HG02588 (cell line): ENCODE results near the gene CRIM1.

ENCODE experiments used
- ATAC-seq: cut with Tn5 transposase; IDR thresholded peaks from one replicate; pipeline ENCODE4 v1.9.1; 2021; ENCODE audit warnings: mild to moderate bottlenecking, moderate library complexity; ENCODE audit not compliant: unreplicated experiment

CRIM1 gene

DNA sequence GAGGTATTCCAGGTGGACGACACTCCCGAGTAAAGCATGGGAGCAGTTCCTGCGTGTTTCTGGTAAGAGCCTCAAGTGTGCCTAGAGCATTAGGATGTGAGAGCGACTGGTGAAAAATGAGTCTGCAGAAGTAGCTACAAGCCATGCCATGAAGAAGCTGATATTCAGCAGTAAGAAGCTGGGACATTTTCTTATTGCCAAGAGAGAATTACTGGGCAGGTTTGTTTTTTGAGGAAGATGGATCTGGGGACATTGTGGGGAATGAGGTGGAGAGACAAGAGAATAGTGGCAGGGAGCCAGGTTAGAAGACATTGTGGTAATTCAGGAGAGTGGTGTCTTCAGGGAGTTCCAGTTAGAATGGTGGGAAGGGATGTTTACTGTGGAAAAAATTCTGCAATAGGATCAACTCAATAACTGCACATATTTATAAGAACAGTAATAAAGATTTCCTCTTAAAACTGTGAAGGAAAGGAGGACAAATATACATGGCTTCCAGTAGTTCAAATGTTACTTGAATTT lies 38.2 kb downstream of the CRIM1 start:
- no peak for ATAC-seq

GRCh38 chr2:36394804-36395203 lies 39.2 kb downstream of the CRIM1 start:
- no peak for ATAC-seq

DNA sequence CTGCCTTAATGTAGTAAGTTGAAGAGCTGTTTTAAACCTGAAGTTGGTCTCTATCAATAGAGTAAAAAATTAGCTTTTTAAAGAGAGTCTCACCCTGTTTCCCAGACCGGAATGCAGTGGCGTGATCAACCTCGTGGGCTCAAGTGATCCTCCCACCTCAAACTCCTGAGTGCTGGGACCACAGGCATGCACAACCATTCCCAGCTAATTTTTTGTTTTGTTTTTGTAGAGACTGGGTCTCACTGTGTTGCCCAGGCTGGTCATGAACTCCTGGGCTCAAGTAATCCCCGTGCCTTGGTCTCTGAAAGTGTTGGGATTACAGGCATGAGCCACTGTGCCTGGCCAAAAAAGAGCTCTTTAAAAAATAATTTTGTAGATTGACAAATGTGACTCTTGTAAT lies 40.3 kb downstream of the CRIM1 start:
- no peak for ATAC-seq

DNA sequence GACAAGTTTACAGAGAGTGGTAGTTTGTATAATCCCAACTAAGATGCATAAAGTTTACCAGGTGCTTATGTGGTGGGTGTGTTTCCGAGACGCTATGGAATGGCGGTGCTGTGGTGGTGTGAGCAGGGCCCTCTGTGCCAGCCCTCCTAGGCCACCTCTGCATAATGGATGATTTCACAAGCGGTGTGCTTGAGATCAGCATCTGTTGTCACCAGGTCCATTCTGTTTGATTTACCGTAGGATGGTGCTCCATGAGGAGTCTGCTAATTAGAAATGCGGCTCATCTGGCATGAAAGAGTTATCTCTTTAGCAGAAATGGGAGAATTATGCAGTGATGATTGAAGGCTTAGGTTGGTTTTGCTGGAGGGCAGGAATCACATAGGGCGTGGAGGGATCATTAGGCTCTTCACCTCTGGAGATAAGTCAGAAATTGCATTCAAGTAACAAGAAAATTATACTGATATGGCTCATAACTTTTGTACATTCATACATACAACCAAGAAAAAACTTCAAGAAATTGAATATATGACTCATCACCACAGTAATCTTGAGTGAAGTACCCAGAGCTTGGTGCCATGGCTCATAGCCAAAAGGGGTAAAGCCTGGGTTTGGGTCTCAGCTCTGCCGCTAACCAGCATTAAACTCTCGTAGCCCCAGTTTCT lies 41.4 kb downstream of the CRIM1 start:
- ATAC-seq, result no peak

- ATAC-seq, result no peak
Observed at GRCh38 chr2:36397728-36398413, 42.3 kb downstream of the CRIM1 start.

DNA sequence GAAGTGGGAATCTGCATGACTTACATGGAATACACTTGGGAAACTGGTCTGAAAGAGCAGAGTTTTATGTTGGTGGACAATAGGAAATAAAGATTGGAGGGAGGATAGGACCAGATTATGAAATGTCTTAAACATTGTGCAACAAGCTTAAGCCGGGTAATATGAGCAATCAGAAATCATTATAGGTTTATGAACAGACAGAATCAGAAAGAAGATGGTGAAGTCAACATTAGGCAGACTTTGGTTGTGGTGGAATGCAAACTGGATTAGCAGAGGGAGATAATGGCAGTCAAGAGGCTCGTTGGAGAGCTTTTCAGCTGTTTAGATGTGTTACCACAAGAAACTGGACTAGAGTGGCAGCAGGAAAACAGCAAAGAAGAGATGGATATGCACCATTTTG lies 43.5 kb downstream of the CRIM1 start:
- no peak for ATAC-seq

- no peak for ATAC-seq
Observed at GRCh38 chr2:36403675-36404230, 48.2 kb downstream of the CRIM1 start.

DNA sequence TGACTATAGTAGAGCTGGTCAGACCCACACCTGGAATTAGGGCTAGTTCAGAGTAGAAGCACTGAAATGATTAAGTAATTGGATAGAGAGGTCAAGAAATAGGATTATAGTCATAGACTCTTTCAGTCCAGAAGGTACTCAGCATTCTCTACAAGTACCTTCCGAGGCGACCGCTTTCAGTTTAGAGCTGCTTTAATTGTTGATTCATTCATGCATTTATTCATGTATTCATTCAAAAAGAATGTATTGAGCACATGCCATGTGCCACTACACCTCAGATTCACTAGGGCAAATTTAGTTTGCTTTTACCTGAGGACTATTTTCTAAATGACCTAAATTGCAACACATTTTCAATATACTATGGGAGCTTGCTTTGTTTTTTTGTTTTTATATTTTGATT lies 48.7 kb downstream of the CRIM1 start:
- ATAC-seq, result no peak

DNA sequence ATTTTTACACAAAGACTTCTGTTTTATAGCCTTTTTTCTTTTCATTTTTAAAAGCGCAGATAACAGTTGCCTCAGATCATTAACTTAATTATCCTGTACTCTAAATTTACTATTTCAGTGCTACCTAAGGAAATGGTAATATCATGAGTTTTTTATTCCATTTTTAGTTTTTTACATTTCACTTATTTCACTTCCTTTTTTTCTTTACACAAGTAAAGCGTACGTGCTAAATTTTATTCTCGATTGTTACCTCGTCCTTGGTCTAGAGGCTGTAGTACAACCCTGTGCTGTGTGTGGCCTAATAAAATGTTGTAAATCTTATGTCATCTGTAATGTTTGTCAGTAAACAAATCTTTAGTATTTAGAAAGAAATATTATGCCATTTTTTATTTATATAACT lies 49.2 kb downstream of the CRIM1 start:
- peak; percentile 64 for ATAC-seq

DNA sequence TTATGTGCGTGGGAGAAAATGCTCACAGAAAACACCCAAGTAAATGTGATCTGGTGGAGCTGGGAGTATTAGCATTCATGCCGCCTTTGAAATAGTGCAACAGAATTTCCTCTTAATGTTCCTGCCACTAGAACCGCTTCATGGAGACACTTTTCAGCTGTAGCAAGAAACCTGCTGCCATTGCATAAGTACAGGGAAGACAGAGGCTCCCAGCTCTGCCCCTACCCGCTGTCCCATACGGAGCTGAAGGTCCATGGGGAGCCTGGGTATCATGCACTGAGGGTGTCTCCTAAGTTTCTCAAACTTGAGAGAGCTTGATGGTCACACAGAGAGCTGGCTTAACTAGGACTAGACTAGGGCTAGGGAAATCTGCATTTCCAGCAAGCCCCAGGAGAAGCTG lies 49.6 kb downstream of the CRIM1 start:
- ATAC-seq, result no peak

DNA sequence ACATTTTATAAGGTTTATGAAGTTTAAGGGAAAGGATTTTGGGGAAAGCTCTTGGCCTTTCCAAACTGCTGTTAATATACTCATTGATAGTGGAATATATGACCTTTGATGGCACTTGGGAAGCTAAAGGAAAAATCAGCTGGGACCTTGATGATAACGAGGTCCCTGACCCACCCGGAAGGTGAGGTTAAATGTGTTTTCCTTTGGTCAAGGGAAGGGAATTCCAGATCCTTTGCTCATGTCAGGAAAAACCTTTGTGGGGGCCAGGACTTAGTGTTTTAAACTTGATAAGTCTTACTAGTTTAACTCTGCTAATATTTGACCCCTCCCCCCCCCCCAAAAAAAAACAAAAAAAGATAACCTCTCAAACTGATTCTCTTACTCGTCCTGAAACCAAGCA lies 50.7 kb downstream of the CRIM1 start:
- no peak for ATAC-seq

DNA sequence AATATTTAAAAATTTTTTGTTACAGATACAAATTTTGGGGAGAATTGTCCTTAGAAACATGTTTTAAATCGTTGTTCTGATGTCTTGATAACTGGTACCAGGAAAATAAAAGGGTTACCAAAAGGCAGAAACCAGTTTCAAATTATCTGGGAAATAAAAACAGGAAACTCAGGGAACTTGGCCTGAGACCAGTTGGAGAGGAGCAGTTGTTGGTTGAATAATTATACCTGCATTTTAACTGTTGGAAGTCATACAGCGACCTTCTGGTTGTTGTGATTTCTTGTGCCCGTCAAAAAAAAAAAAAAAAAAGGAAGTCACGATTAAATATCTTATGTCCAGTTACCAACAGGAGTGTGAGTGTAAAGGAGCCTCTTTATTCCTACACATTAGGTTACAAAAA lies 51.8 kb downstream of the CRIM1 start:
- no peak for ATAC-seq

DNA sequence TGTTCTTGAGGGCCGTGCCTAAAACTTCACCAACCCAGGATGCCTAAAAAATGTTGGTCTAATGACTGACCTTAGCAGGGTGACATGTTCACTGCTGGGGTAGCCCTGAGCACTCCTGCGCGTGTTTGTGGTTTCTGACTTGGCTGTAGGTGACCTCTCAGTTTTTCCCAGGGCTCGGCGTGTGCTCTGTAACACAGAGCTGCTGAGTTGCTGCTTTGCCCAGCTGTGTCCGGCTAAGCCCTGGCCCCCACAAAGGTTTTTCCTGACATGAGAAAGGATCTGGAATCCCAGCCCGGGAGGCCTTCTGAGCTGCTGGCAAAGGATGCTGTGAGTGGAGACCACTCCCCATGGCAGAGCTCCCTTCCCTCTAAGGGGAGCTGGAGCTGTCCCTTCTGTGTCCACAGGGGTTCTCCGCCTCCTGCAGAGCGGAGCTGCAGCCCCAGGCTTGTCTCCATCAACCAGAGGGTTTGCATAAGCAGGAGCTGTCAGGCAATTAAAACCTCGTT lies 52.7 kb downstream of the CRIM1 start:
- no peak for ATAC-seq

GRCh38 chr2:36409335-36409734 lies 53.8 kb downstream of the CRIM1 start:
- no peak for ATAC-seq

DNA sequence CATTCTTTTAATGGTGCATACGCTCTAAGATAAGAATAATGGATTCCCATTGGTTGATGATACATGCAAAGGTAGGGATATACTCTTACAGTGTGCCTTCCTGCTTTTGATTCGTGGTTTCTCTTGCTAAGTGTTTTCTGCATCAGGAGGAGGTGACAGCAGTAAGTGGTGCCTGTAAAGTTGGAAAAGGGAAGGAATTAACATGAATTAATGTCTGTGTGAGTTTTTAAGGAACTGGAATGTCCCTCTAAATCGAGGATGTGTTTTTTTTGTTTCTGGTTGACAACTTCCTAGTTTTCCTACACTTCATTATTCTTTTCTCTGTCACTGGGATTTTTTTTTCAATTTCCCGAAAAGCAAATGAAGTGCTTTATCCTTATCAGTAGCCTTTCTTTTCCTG lies 54.4 kb downstream of the CRIM1 start:
- no peak for ATAC-seq

DNA sequence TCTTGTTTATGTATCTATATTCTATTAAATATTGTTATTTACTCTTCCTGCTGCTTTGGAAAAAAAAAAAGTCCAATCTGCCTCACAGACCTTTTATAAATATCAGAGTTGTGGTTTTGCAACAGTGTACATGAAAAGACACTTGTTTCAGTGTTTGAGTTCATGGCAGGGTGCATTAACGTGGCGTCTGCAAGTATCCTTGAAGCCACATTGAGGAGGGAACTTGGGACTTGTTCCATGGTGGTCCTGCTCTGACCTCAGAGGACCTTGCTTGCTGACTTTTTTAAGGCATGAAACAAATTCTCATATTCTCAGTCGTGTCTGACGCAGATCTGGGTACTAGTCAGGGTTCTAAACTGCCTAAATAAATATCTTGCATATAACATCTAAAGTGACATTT lies 55.1 kb downstream of the CRIM1 start:
- ATAC-seq, result no peak

DNA sequence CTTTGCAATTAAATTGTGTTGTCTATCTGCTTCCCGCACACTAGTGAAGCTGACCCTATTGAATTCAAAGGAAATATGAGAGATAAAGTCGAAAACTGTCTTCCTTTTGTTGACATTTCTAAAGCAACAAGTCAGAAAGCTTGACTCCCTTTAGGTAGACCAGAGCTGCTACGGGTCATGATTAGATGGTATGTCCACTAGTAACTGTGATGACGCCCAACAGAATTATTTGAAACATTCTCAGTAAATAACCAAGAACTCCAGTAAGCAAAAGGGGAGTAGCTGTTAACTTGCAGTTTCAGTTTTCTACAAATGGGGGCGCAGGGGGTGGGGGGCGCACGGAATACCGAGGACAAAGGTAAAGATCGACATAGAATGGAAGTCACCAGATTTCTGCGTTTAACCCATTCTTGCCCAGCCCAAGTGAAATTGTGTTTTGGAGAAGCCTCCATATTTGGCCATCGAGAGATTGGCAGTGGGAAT lies 56.4 kb downstream of the CRIM1 start:
- ATAC-seq, result no peak

GRCh38 chr2:36413218-36413617 lies 57.6 kb downstream of the CRIM1 start:
- no peak for ATAC-seq

GRCh38 chr2:36414307-36414706 lies 58.7 kb downstream of the CRIM1 start:
- ATAC-seq, result no peak

DNA sequence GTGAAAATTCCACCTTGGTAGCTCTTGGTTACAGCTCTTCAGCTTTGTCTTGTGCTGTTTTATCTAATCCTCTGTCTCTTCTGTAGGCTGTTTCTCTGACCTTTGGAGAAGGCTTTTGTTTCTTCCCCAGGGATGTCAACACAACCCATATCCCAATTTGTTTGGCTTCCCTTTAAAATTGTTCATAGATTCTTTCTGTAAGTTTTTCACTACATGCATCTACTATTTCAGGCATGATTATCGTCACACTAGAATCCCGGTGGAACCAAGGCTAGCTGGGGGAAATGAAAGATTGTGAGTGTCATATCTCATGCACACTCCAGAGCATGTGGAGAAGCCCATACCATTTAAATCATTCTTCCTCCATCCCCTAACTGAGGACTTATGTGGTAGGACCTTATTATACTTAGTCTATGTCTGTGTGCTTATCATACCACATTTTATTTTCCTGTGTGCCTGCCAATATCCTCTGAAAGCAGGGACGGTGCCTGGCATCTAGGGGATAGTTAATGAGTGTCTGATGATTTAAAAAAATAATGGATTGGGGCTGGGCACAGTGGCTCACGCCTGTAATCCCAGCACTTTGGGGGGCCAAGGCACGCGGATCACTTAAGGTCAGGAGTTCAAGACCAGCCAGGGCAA lies 59.9 kb downstream of the CRIM1 start:
- ATAC-seq, result no peak

DNA sequence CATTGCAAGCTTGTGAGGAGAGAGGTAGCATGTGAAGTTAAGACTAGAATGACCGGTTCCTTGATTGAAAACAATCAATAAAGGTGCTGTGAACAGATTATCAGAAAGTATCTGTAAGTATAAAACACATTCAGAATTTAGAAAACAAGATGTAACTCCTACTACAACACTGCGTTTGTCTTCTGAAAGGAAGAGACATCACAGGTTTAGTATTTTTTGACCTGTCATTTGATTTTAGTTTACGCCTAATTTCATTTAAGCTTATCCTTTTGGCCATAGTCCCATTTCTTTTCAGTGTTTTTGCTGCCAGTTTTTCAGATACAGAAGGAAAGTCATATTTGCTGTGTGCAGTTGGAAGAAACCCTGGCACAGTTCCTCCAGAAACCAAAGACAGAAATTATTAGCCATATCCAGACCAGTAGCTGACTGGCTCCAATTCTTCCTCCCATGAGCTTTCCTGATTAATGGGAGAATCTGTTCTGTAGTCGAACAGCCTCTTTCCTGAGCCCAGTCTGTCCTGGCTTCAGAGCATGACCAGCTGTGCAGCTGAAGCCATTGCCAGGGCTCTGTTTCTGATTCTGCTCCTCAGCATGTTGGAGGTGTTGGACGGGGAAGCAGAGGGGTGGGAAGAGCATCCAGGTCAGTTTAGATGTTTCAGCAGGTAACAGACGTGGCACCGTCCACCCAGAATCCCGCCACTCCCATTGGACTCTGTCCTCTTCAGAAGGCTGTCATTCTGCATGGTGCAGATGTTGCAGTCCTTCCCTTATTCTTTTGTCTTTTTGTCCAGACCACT lies 61.0 kb downstream of the CRIM1 start:
- no peak for ATAC-seq
